ENCODE data around the gene MMAB. TPM values are rescaled to one million over a fixed set of nuclear protein-coding genes. Genes with fewer than 3 reads are reported as not detected.

MMAB gene
- total and polyA plus RNA-seq, 2 of the 13 experiments (the other 11 are each of a cell fraction or from before 2014, with no cell fraction given) = 26.1 to 77.3 TPM

DNA sequence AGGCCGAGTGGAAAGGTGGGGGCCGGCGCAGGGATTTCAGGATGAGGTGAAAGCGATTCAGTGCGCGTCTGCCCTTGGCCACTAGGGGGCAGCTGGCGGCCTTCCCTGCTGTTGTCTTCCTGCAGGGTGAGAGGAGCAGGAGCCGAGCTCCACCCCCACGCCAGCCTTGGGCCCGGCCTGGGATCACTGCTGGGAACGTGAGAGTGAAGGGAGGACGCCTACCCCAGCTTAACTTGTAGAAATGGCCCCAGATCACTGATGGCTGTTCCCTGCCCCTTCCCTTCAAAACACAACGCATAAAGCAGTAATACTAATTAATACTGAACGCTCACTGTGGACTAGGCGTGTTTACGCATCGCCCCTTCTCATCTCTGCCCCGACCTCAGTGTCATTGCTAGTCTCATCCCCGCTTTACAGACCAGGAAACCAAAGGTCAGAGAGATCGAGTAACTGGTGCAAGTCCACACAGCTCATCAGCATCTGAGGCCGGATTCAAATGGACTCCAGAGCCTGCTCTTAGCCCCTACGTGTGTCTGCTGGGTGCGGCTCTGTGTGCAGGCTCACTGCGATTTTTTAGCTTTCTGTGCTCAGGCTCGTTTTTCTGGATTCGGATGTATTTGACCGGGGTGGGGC lies 24.6 kb upstream of the MMAB start:
- CTCF ChIA-PET (ENCODE audit: low intra/inter-chr PET ratio, low total read pairs) = interaction anchor here (1.5 to 3.3 kb wide), 4 partner anchors 15 to 177 kb away, joined by 4 to 31 read pairs (median 7); partner anchors contain the start of gene FAM222A
- ATAC-seq (peak; percentile 87), FAIRE-seq (peak; percentile 72), DNase-seq (ENCODE audit: low spot score) (peak; percentile 75)
- no peaks in the 10 kb centered on the region for H3K79me2 ChIP-seq (ENCODE audit: insufficient read depth, low read length)
- in situ Hi-C loops (cut with HindIII; ENCODE audit: extremely low pct_ligation_motif_present, low pct_unique_long_range_greater_than_20kb) = loop anchor here (5.0 kb wide), 2 partner anchors 114 to 174 kb away; partner anchors contain the start of gene FAM222A
- H3K27ac ChIP-seq (ENCODE audit: extremely low read length, insufficient read depth, low read length) = peak overlapping the region; percentile 63
- H3K4me2 ChIP-seq (ENCODE audit: low read depth, low read length) = peak overlapping the region; percentile 95
- H3K9ac ChIP-seq (ENCODE audit: insufficient read depth, low read depth, low read length) = peak overlapping the region; percentile 56
- H3K27me3 ChIP-seq (ENCODE audit: control insufficient read depth in 1 of 2, insufficient read depth in 2 of 2, low read length in 2 of 2) = no peaks in the 10 kb centered on the region; a peak in 1 of 5 replicates
- no TSS peak for BruUV-seq (replicated peaks)
- intact Hi-C loops (cut with micrococcal nuclease; ENCODE audit: unreplicated experiment) = loop anchor here (1.0 to 5.0 kb wide), 3 partner anchors 81 to 177 kb away; no protein-coding TSS in a partner anchor
- peaks cover 4 to 14% of the 10 kb centered on the region in 2 experiments; a peak in 4 of 5 replicates for H3K36me3 ChIP-seq (replicated peaks in 1 of 2; ENCODE audit: control insufficient read depth in 1 of 2, insufficient read depth in 2 of 2, low read length in 2 of 2)
- POLR2A ChIA-PET = interaction anchor here (0.8 to 3.7 kb wide), 15 partner anchors 9 to 179 kb away, joined by 3 to 35 read pairs (median 7); partner anchors contain the start of genes FAM222A, MMAB and MVK
- no peaks in the 10 kb centered on the region for H4K20me1 ChIP-seq (ENCODE audit: insufficient read depth, low read length)
- WGBS (ENCODE audit: low lambda C conversion rate) = 2% methylated on average over 26 of the region's 27 CpGs
- peaks cover 36% of the 10 kb centered on the region for H3K4me1 ChIP-seq (ENCODE audit: insufficient read depth, low read length)
- H3K4me3 ChIP-seq (replicated peaks in 1 of 3; ENCODE audit: insufficient read depth in 1 of 3, low read depth in 2 of 3, low read length in 3 of 3) = peak overlapping the region; percentile 44 to 71 (median 46)
- no peaks in the 10 kb centered on the region for H3K9me3 ChIP-seq (ENCODE audit: low read length)
- no peak overlapping the region for H2AFZ ChIP-seq (ENCODE audit: low read length)
- TF ChIP-seq MTERF4 (CRISPR knock-in tag; IDR thresholded peaks at IDR 0.05) (no peak), MZF1 (CRISPR knock-in tag; IDR thresholded peaks at IDR 0.05; ENCODE audit: borderline replicate concordance) (no peak), RORA (CRISPR knock-in tag; IDR thresholded peaks at IDR 0.05) (no peak), PTBP1 (IDR thresholded peaks at IDR 0.05; ENCODE audit: low read depth, low read length, poor library complexity, severe bottlenecking) (no peak), HNF1A (IDR thresholded peaks at IDR 0.05; ENCODE audit: low read depth) (0 out of 2 replicates have a peak, but pooled peaks have one; percentile 13), HNF1A (CRISPR knock-in tag; IDR thresholded peaks at IDR 0.05; ENCODE audit: borderline replicate concordance) (peak; percentile 15; the same call in 1 of the 2 replicates), TRAFD1 (CRISPR knock-in tag; IDR thresholded peaks at IDR 0.05; ENCODE audit: borderline replicate concordance) (peak; percentile 76; the same call in 1 of the 2 replicates), ZNF138 (CRISPR knock-in tag; IDR thresholded peaks at IDR 0.05; ENCODE audit: low read depth) (no peak; the same call in 1 of the 2 replicates), RAD21 (CRISPR knock-in tag; IDR thresholded peaks at IDR 0.05) (peak; percentile 97), ERF (CRISPR knock-in tag; IDR thresholded peaks at IDR 0.05) (peak; percentile 74), IRX3 (CRISPR knock-in tag; IDR thresholded peaks at IDR 0.05; ENCODE audit: borderline replicate concordance, low read depth) (peak; percentile 53; the same call in 1 of the 2 replicates), ZNF800 (CRISPR knock-in tag; IDR thresholded peaks at IDR 0.05) (no peak), ZNF501 (CRISPR knock-in tag; IDR thresholded peaks at IDR 0.05) (peak; percentile 72), SP5 (CRISPR knock-in tag; IDR thresholded peaks at IDR 0.05; ENCODE audit: borderline replicate concordance, low read depth) (0 out of 2 replicates have a peak, but pooled peaks have one; percentile 44)

Data from HepG2 (cell line).